Measurements from ENCODE around the gene PDS5A.

GRCh38 chr4:39852636-39853035, 125.1 kb downstream of the PDS5A start:
- no peak for TF ChIP-seq CTCF (IDR thresholded peaks at IDR 0.05 in 2 of 3, conservative IDR thresholded peaks at IDR 0.05 in 1 of 3; ENCODE audit: borderline replicate concordance in 1 of 3, insufficient read depth in 1 of 3, low read depth in 2 of 3, low read length in 2 of 3)
- TF ChIP-seq, protein P1, sequence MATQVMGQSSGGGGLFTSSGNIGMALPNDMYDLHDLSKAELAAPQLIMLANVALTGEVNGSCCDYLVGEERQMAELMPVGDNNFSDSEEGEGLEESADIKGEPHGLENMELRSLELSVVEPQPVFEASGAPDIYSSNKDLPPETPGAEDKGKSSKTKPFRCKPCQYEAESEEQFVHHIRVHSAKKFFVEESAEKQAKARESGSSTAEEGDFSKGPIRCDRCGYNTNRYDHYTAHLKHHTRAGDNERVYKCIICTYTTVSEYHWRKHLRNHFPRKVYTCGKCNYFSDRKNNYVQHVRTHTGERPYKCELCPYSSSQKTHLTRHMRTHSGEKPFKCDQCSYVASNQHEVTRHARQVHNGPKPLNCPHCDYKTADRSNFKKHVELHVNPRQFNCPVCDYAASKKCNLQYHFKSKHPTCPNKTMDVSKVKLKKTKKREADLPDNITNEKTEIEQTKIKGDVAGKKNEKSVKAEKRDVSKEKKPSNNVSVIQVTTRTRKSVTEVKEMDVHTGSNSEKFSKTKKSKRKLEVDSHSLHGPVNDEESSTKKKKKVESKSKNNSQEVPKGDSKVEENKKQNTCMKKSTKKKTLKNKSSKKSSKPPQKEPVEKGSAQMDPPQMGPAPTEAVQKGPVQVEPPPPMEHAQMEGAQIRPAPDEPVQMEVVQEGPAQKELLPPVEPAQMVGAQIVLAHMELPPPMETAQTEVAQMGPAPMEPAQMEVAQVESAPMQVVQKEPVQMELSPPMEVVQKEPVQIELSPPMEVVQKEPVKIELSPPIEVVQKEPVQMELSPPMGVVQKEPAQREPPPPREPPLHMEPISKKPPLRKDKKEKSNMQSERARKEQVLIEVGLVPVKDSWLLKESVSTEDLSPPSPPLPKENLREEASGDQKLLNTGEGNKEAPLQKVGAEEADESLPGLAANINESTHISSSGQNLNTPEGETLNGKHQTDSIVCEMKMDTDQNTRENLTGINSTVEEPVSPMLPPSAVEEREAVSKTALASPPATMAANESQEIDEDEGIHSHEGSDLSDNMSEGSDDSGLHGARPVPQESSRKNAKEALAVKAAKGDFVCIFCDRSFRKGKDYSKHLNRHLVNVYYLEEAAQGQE (IDR thresholded peaks at IDR 0.05; ENCODE audit: low read depth): no peak
- no peak for TF ChIP-seq CBX3 (IDR thresholded peaks at IDR 0.05; ENCODE audit: low read depth)
- no peak for TF ChIP-seq ZNF274 (IDR thresholded peaks at IDR 0.05; ENCODE audit: low read depth, low read length)
- TF ChIP-seq EZH2phosphoT487 (IDR thresholded peaks at IDR 0.05; ENCODE audit: borderline replicate concordance): no peak
- no peak for TF ChIP-seq POLR2A (IDR thresholded peaks at IDR 0.05; ENCODE audit: borderline replicate concordance, extremely low read depth, insufficient read depth, insufficient read length)
- no peak for TF ChIP-seq SIN3A (IDR thresholded peaks at IDR 0.05; ENCODE audit: low read depth)
- no peak for TF ChIP-seq FOSL1 (IDR thresholded peaks at IDR 0.05; ENCODE audit: low read depth)
- TF ChIP-seq RAD21 (IDR thresholded peaks at IDR 0.05; ENCODE audit: low read depth): no peak
- TF ChIP-seq CEBPB (IDR thresholded peaks at IDR 0.05; ENCODE audit: low read depth): no peak

Data from HCT116 (cell line).